GM21528 (cell line): ENCODE results near the gene SP7.
"Not testable (repeated sequence)": the region's sequence is repeated elsewhere in the genome, so short reads cannot be mapped to it uniquely, and the experiment has no call there.

Source experiments
- ATAC-seq: cut with Tn5 transposase; IDR thresholded peaks from one replicate; pipeline ENCODE4 v1.9.1; 2021; ENCODE audit warnings: mild to moderate bottlenecking, moderate library complexity; ENCODE audit not compliant: unreplicated experiment, low FRiP score

SP7 gene

GRCh38 chr12:53324113-53324778 is 11.9 kb downstream of the SP7 start:
- peak; percentile 40 for ATAC-seq

GRCh38 chr12:53320352-53321195 is 15.6 kb downstream of the SP7 start:
- no peak for ATAC-seq

DNA sequence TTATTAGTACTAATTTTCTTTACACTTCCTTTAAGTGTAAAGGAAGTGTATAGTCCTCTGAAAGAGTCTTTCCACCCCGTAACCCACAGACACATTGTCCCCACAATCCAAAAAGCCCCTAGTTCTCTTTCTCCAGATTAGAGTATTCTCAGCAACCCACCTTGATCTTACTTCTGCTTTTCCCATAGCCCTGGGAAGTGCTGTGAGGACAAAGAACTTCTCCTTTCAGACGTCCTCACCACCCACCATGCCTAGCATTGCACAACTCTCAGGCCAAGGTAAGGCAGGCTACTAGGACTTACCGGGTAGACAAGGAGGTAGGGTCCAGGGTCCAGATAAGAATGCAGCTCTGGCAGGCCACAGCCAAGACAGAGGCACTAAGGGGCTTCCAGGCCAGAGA is 22.2 kb downstream of the SP7 start:
- no peak for ATAC-seq

DNA sequence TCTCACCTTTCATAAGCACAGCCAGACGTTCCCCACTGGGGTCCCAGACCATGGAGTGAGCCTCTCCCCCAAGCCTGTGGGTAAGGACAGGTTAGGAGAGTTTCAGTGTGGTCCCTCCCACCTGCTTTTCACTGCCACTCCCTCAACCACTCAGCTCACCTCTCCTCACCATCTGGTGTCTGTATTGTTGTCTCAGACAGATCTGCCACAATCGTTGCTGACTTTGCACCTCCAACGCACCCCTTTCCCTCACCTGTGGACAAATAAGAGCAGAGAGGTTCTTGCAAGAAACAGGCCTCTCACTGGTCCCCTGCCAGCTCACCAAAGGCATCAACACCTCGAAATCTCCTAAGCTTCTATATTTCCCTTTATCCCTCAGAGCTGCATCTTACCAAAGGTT is 27.9 kb downstream of the SP7 start:
- no peak for ATAC-seq

DNA sequence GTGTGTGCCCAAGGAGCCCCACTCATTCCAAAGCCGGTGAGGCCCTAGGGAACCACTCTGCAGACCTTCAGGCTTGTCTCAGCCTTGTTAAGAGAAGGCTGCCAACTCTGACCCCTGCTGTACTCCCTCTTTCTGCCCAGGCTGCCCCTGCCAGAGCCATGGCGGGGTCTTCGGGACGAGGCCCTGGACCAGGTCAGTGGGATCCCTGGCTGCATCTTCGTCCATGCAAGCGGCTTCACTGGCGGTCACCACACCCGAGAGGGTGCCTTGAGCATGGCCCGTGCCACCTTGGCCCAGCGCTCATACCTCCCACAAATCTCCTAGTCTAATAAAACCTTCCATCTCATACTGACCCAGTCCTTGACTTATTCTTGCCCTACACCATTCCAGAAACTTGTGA is 29.3 kb downstream of the SP7 start:
- ATAC-seq: no peak

- no peak for ATAC-seq
Observed at GRCh38 chr12:53302903-53303302, 33.3 kb downstream of the SP7 start.

GRCh38 chr12:53300187-53300586 is 36.0 kb downstream of the SP7 start:
- ATAC-seq: no peak

DNA sequence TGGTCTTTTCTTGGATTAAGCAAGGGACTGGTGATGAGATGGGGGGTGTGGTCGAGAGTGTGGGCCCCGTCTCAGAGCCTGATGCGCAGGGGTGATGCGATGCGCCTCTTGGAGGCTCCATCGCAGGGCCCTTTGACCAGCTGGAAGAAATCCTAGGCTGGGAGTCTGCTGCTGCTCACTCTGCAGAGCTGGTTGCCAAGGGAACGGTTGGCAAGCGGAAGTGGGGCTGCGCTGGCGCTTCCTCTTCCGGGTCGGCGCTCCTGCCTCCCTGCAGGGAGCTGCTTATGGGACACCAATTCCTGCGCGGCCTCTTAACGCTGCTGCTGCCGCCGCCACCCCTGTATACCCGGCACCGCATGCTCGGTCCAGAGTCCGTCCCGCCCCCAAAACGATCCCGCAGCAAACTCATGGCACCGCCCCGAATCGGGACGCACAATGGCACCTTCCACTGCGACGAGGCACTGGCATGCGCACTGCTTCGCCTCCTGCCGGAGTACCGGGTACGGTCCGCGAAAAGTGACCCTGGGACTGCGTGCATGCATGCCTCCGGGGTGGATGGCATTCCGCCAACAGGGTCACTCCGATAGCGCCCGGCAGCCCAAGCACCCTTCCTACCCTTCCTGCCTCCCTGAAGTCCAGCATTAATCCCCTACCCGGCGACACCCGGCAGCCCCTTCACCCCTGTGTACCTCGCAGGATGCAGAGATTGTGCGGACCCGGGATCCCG is 36.5 kb downstream of the SP7 start, which contains the start of gene MYG1:
MYG1 (plus strand) TSS at position 242 of the 727 bp plus-strand sequence; CDS start at position 285, 43 bp downstream.
- ATAC-seq: peak; percentile 68

GRCh38 chr12:53299101-53299453 is 37.1 kb downstream of the SP7 start:
- ATAC-seq: no peak

DNA sequence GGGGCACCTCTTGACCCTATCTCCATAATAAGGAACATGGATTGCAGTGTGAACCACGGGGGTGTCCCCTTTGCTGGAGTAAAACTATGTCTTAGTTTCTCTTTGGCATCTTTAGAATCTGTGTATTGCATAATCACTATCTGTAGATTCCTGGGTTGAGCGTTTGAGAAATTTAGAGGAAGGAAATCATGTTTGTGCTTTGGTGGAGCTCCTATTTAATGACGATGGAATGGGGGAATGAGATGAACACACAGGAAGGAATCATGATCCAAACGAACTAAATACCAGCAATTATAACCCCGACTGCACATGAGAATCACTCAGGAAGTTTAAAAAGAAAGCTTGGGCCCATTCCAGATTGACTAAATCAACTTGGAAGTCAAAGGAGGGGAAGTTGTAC is 38.0 kb downstream of the SP7 start:
- no peak for ATAC-seq

- not testable (repeated sequence) for ATAC-seq
Observed at GRCh38 chr12:53297106-53297505, 39.0 kb downstream of the SP7 start.

DNA sequence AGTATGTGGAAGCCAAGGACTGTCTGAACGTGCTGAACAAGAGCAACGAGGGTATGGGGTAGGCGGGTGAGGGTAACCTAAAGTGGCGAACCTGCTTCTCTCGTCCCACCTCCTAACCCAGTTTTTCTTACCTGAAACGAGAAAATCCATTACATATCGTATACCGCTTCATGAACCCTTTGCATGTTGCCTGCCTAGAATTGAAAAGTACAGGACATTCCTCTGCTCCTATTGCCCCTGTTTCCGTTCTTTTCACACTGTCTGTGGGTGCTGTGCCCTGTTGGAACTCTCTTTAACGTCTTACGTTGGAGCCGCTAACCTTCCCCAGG is 40.3 kb downstream of the SP7 start:
- ATAC-seq: no peak

DNA sequence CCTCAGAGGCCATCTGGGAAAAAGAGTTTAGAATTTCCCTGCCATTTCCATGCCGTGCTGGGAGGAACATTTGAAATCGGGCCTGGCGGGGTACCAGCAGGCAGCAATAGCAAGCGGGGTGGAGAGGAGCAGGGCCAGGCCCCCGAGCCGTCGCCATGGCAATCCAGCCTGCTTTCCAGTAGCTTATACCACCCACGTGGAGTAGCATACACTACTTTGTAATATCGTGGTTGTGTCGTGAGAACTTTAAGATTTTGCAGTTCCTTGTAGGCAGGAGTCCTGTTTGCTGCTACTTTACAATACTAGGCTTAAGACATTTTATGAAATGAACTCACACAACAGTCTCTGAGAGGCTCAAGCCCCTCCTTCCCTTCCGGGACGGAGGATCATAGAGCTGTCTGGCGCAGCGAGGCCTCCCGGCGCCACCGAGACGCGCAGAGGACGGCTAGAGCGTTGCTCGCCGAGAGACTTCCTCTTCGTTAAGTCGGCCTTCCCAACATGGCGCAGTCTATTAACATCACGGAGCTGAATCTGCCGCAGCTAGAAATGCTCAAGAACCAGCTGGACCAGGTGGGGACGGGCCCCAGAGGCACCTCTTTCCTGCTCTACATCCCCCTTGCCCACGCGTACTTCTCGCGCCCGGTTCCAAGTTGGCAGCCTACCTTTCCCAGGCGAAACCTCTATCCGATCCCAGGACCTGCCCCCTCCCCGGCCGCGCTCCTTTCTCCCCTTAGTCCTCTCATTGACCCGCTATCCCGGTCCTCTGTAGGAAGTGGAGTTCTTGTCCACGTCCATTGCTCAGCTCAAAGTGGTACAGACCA is 40.9 kb downstream of the SP7 start, which contains the start of gene PFDN5:
PFDN5 (plus strand) TSS at position 473 of the 821 bp plus-strand sequence; CDS start at position 499, 26 bp downstream.
- ATAC-seq: peak; percentile 79

GRCh38 chr12:53292426-53292825 is 43.7 kb downstream of the SP7 start:
- no peak for ATAC-seq

- ATAC-seq: no peak
Observed at GRCh38 chr12:53290661-53291060, 45.5 kb downstream of the SP7 start.

DNA sequence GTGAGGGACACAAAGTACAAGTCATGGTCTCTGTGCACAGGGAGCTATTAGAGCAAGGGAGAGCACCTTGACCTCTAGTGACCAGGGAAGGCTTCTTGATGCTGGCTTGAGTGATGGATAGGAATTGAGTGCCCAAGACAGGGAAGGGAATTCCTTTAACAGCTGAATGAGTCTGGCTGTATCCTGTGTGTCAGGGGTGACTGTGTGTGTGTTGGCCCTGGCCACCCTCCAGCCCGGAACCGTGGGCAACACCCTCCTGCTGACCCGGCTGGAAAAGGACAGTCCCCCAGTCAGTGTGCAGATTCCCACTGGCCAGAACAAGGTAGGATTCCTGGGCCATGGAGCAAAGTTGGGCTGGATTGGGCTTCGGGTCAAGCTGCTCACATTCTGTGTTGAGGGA is 46.3 kb downstream of the SP7 start:
- ATAC-seq: no peak

DNA sequence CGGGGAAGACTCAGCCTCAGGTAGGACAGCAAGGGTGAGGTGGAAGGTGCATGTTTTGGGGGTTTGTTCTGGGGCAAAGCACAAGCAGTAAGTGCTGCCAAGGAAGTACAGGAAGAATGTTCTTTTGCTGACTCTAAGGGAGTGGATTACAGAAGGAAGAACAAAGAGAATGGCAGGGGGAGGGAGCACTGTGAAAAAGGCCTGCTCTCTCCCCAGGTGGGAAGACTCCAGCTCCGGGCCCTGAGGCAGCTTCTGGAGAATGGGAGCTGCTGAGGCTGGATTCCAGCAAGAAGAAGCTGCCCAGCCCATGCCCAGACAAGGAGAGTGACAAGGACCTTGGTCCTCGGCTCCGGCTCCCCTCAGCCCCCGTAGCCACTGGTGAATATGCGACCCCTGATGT is 47.8 kb downstream of the SP7 start:
- no peak for ATAC-seq

DNA sequence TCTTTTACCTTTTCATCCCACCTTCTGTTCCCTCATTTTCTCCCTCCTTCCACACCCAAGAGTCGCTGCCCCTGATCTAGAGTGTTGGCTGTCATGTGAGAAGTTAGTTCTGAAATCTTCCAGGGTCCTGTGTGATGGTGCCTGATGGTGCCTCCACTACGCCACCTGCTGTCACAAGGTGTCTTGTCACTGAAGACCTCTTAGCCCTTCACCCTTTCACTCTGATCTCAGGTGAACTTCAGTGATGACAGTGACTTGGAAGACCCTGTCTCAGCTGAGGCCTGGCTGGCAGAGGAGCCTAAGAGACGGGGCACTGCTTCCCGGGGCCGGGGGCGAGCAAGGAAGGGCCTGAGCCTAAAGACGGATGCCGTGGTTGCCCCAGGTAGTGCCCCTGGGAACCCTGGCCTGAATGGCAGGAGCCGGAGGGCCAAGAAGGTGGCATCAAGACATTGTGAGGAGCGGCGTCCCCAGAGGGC is 48.4 kb downstream of the SP7 start:
- no peak for ATAC-seq

GRCh38 chr12:53286448-53286847 is 49.7 kb downstream of the SP7 start:
- ATAC-seq: no peak

DNA sequence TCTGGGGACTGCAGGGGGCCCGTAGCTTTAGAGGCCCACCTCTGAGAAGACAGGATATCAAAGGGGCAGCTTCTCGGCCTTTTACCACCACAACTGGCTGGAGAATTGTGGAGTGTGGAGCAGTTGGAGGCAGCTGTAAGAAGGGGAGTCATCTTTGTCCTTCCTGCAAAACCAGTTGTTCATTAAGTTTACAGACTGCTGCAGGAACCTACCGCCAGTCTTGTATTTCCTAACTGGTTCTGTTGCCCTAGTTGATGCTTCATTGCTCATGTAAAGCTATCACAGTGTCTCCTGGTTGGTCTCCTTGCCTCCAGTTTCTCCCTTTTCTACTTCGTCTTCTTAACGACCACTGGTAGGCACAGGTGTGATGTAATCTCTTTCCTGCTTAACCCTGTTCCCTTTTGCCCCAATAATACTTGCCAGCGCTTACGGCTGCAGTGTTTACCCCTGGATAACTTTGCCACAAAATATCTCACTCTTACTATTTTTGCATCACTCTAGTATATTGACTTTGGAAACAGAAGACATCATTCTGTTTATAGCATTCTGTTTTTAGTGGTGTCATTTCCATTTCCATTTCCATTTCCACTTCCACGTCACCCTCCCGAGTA is 56.2 kb downstream of the SP7 start:
- ATAC-seq: no peak
